Fibroblast of skin of right biceps (primary cell): ENCODE data around the gene RNF215.
A peak's percentile ranks its signal among the peaks of the same experiment; 100 is the strongest.
"Not testable (repeated sequence)": the region's sequence is repeated elsewhere in the genome, so short reads cannot be mapped to it uniquely, and the experiment has no call there.

Source experiments
- DNase-seq: peaks from one replicate; pipeline ENCODE4 v3.0.0-alpha.2; 2013

The RNF215 gene

GRCh38 chr22:30420347-30421125, 33.3 kb upstream of the RNF215 start:
- DNase-seq: peak; percentile 88

GRCh38 chr22:30416837-30417236, 29.6 kb upstream of the RNF215 start:
- no peak for DNase-seq

- DNase-seq: no peak
Observed at GRCh38 chr22:30416403-30416802, 29.2 kb upstream of the RNF215 start.

GRCh38 chr22:30414525-30415047, 27.4 kb upstream of the RNF215 start:
- no peak for DNase-seq

GRCh38 chr22:30413745-30414524, 26.7 kb upstream of the RNF215 start:
- DNase-seq: no peak

GRCh38 chr22:30413001-30413400, 25.8 kb upstream of the RNF215 start:
- DNase-seq: no peak

GRCh38 chr22:30411780-30412179, 24.6 kb upstream of the RNF215 start:
- no peak for DNase-seq

- peak; percentile 84 for DNase-seq
Observed at GRCh38 chr22:30408388-30409102, 21.3 kb upstream of the RNF215 start.

- DNase-seq: no peak
Observed at GRCh38 chr22:30406400-30406799, 19.2 kb upstream of the RNF215 start.

GRCh38 chr22:30405731-30406130, 18.5 kb upstream of the RNF215 start:
- no peak for DNase-seq

- no peak for DNase-seq
Observed at GRCh38 chr22:30404307-30404706, 17.1 kb upstream of the RNF215 start.

GRCh38 chr22:30402766-30403104, 15.5 kb upstream of the RNF215 start:
- DNase-seq: not testable (repeated sequence)

- DNase-seq: no peak
Observed at GRCh38 chr22:30402028-30402765, 15.0 kb upstream of the RNF215 start.

GRCh38 chr22:30401024-30401423, 13.8 kb upstream of the RNF215 start:
- DNase-seq: not testable (repeated sequence)

GRCh38 chr22:30400159-30400558, 12.9 kb upstream of the RNF215 start:
- no peak for DNase-seq

GRCh38 chr22:30399718-30400117, 12.5 kb upstream of the RNF215 start:
- DNase-seq: no peak

GRCh38 chr22:30398685-30399680, 11.8 kb upstream of the RNF215 start:
- no peak for DNase-seq

- DNase-seq: no peak
Observed at GRCh38 chr22:30397656-30398635, 10.7 kb upstream of the RNF215 start.

GRCh38 chr22:30396871-30397655, 9.9 kb upstream of the RNF215 start, which contains the start of gene SEC14L2:
Gene SEC14L2 (plus strand): TSS chr22:30397018. CDS start chr22:30397117, 99 bp downstream.
- peak; percentile 62 for DNase-seq
